ENCODE measurements around the gene KIAA1671. TPM values are rescaled to one million over a fixed set of nuclear protein-coding genes. Genes with fewer than 3 reads are reported as not detected.

KIAA1671 gene
- total and polyA plus RNA-seq, 2 of the 13 experiments (the other 11 are each of a cell fraction or from before 2014, with no cell fraction given): 13.5 to 13.6 TPM

- TF ChIP-seq PRDM4 (CRISPR knock-in tag; IDR thresholded peaks at IDR 0.05; ENCODE audit: borderline replicate concordance) (no peak), ZNF713 (CRISPR knock-in tag; IDR thresholded peaks at IDR 0.05) (no peak), TOPORS (CRISPR knock-in tag; IDR thresholded peaks at IDR 0.05) (no peak), BCL3 (CRISPR knock-in tag; IDR thresholded peaks at IDR 0.05) (no peak; the same call in 1 of the 2 replicates), BRD4 (CRISPR knock-in tag; IDR thresholded peaks at IDR 0.05) (peak; percentile 52; the same call in 1 of the 2 replicates), HNF1A (IDR thresholded peaks at IDR 0.05; ENCODE audit: low read depth) (0 out of 2 replicates have a peak, but pooled peaks have one; percentile 5), HNF1A (CRISPR knock-in tag; IDR thresholded peaks at IDR 0.05; ENCODE audit: borderline replicate concordance) (peak; percentile 26; the same call in 1 of the 2 replicates), ZNF674 (CRISPR knock-in tag; IDR thresholded peaks at IDR 0.05; ENCODE audit: low read depth) (no peak), ZBTB44 (CRISPR knock-in tag; IDR thresholded peaks at IDR 0.05) (no peak), ZNF563 (CRISPR knock-in tag; IDR thresholded peaks at IDR 0.05) (no peak), MXD3 (CRISPR knock-in tag; IDR thresholded peaks at IDR 0.05) (peak; percentile 72; the same call in 1 of the 2 replicates), ZFYVE20 (CRISPR knock-in tag; IDR thresholded peaks at IDR 0.05; ENCODE audit: borderline replicate concordance, low read depth) (no peak)
Measured at GRCh38 chr22:25110846-25111578, 158.5 kb downstream of the KIAA1671 start (continued).
